H9 (cell line): ENCODE data around the gene NAA25. TPM values are rescaled to one million over a fixed set of nuclear protein-coding genes. Genes with fewer than 3 reads are reported as not detected.

Experiments
- DNase-seq: peaks from one replicate; pipeline ENCODE4 v3.0.0-alpha.2; 2017
- H2AFZ ChIP-seq: one replicate; pipeline ENCODE4 v1.6.1; 2013; ENCODE audit warnings: mild to moderate bottlenecking, low read length, control low read depth, moderate library complexity
- H2AK5ac ChIP-seq: 2 replicates; pipeline ENCODE4 v1.6.1; 2013; ENCODE audit warnings: low read length, control low read depth, mixed read lengths; ENCODE audit not compliant: insufficient read length
- H2BK120ac ChIP-seq: one replicate; pipeline ENCODE4 v1.6.1; 2013; ENCODE audit warnings: low read depth, mild to moderate bottlenecking, low read length, control low read depth, inconsistent platforms; ENCODE audit not compliant: poor library complexity, severe bottlenecking
- H2BK12ac ChIP-seq: 2 replicates; pipeline ENCODE4 v1.6.1; 2013; ENCODE audit warnings: low read length, control low read depth, mixed read lengths, low read depth; ENCODE audit not compliant: insufficient read length
- H2BK15ac ChIP-seq: 2 replicates; pipeline ENCODE4 v1.6.1; 2013; ENCODE audit warnings: low read depth, low read length, control low read depth
- H2BK20ac ChIP-seq: one replicate; pipeline ENCODE4 v1.6.1; 2013; ENCODE audit warnings: low read depth, mild to moderate bottlenecking, low read length, control low read depth, inconsistent platforms; ENCODE audit not compliant: poor library complexity, severe bottlenecking
- H2BK5ac ChIP-seq: 2 replicates; pipeline ENCODE4 v1.6.1; 2013; ENCODE audit warnings: low read length, control low read depth, mixed read lengths; ENCODE audit not compliant: insufficient read length
- H3K14ac ChIP-seq: 2 replicates; pipeline ENCODE4 v1.6.1; 2013; ENCODE audit warnings: low read length, control low read depth; ENCODE audit not compliant: insufficient read depth
- H3K18ac ChIP-seq: 2 replicates; pipeline ENCODE4 v1.6.1; 2013; ENCODE audit warnings: low read depth, mild to moderate bottlenecking, mixed read lengths, low read length, control low read depth; ENCODE audit not compliant: insufficient read length
- H3K23ac ChIP-seq: 2 replicates; pipeline ENCODE4 v1.6.1; 2013; ENCODE audit warnings: low read length, control low read depth, mixed read lengths, low read depth; ENCODE audit not compliant: insufficient read length
- H3K23me2 ChIP-seq: 2 replicates; pipeline ENCODE4 v1.6.1; 2013; ENCODE audit warnings: low read depth, mild to moderate bottlenecking, mixed read lengths, low read length, control low read depth; ENCODE audit not compliant: insufficient read length, poor library complexity, severe bottlenecking
- H3K27ac ChIP-seq: 2 replicates; pipeline ENCODE4 v1.5.1; 2013; ENCODE audit warnings: low read length, control low read depth, mixed read lengths, low read depth; ENCODE audit not compliant: insufficient read length
- H3K27me3 ChIP-seq: 2 replicates; pipeline ENCODE4 v1.6.1; 2013; ENCODE audit warnings: low read length, control low read depth, inconsistent platforms; ENCODE audit not compliant: insufficient read depth
- H3K4ac ChIP-seq: 2 replicates; pipeline ENCODE4 v1.6.1; 2013; ENCODE audit warnings: low read depth, mild to moderate bottlenecking, control low read depth, inconsistent platforms, low read length, moderate library complexity
- H3K4me1 ChIP-seq: 2 replicates; pipeline ENCODE4 v1.6.1; 2013; ENCODE audit warnings: low read length, control low read depth, inconsistent platforms; ENCODE audit not compliant: insufficient read depth
- H3K4me2 ChIP-seq: 2 replicates; pipeline ENCODE4 v1.6.1; 2013; ENCODE audit warnings: low read length, control low read depth, mixed read lengths; ENCODE audit not compliant: insufficient read length, insufficient read depth
- H3K56ac ChIP-seq: 2 replicates; pipeline ENCODE4 v1.6.1; 2013; ENCODE audit warnings: low read depth, mild to moderate bottlenecking, mixed read lengths, low read length, control low read depth; ENCODE audit not compliant: insufficient read length
- H3K79me1 ChIP-seq: 2 replicates; pipeline ENCODE4 v1.6.1; 2013; ENCODE audit warnings: low read depth, mild to moderate bottlenecking, moderate library complexity, low read length, control low read depth, inconsistent platforms; ENCODE audit not compliant: insufficient read depth, poor library complexity, severe bottlenecking
- H3K79me2 ChIP-seq: 2 replicates; pipeline ENCODE4 v1.6.1; 2013; ENCODE audit warnings: low read length, control low read depth, inconsistent platforms; ENCODE audit not compliant: insufficient read depth
- H3K9ac ChIP-seq: 2 replicates; pipeline ENCODE4 v1.6.1; 2013; ENCODE audit warnings: low read length, control low read depth, mixed read lengths; ENCODE audit not compliant: insufficient read length; ENCODE audit errors: extremely low read depth
- H3K9me3 ChIP-seq: one replicate; pipeline ENCODE4 v1.6.1; 2013; ENCODE audit warnings: low read depth, low read length, inconsistent platforms; ENCODE audit not compliant: control insufficient read depth
- H3T11ph ChIP-seq: one replicate; pipeline ENCODE4 v1.6.1; 2013; ENCODE audit warnings: mild to moderate bottlenecking, low read length, control low read depth, inconsistent platforms
- H4K20me1 ChIP-seq: one replicate; pipeline ENCODE4 v1.6.1; 2013; ENCODE audit not compliant: control insufficient read depth, insufficient read length, insufficient read depth
- H4K5ac ChIP-seq: 2 replicates; pipeline ENCODE4 v1.6.1; 2013; ENCODE audit warnings: low read depth, mild to moderate bottlenecking, mixed read lengths, low read length, control low read depth; ENCODE audit not compliant: insufficient read length
- H4K8ac ChIP-seq: replicated peaks from 2 replicates; pipeline ENCODE4 v1.6.1; 2013; ENCODE audit warnings: low read length, control low read depth, mixed read lengths, low read depth; ENCODE audit not compliant: insufficient read length
- H4K91ac ChIP-seq: 2 replicates; pipeline ENCODE4 v1.6.1; 2013; ENCODE audit warnings: low read depth, mild to moderate bottlenecking, moderate library complexity, mixed read lengths, low read length, control low read depth; ENCODE audit not compliant: insufficient read length
- H3K27ac Mint-ChIP-seq, 3 experiments: 2 replicates in 2 of 3; 3 replicates in 1 of 3; pipeline ENCODE4 v1.8.0; 2020 to 2021; ENCODE audit warnings: mixed read lengths in 3 of 3, mild to moderate bottlenecking in 1 of 3, moderate library complexity in 1 of 3
- H3K27me3 Mint-ChIP-seq: 2 replicates; pipeline ENCODE4 v1.8.0; 2021; ENCODE audit warnings: low read depth, mild to moderate bottlenecking, moderate library complexity, mixed read lengths
- H3K36me3 Mint-ChIP-seq, 3 experiments: 2 replicates in 2 of 3; 3 replicates in 1 of 3; pipeline ENCODE4 v1.8.0; 2020 to 2021; ENCODE audit warnings: low read depth in 3 of 3, mixed read lengths in 3 of 3; ENCODE audit not compliant: insufficient read depth in 1 of 3
- H3K4me1 Mint-ChIP-seq, 2 experiments: 2 replicates each; pipeline ENCODE4 v1.8.0; 2020; ENCODE audit warnings: mixed read lengths in 2 of 2
- H3K4me3 Mint-ChIP-seq, 2 experiments: 2 replicates in 1 of 2; 3 replicates in 1 of 2; pipeline ENCODE4 v1.8.0; 2020 to 2021; ENCODE audit warnings: mild to moderate bottlenecking in 2 of 2, mixed read lengths in 2 of 2, moderate library complexity in 1 of 2
- H3K9me3 Mint-ChIP-seq, 2 experiments: 2 replicates in 1 of 2; 3 replicates in 1 of 2; pipeline ENCODE4 v1.8.0; 2020; ENCODE audit warnings: mild to moderate bottlenecking in 2 of 2, mixed read lengths in 2 of 2, moderate library complexity in 1 of 2
- CTCF ChIP-seq: fragments of 200-600 bp; sonication (generic); conservative IDR thresholded peaks from 3 replicates; pipeline ENCODE4 v1.8.0; 2021; ENCODE audit warnings: antibody characterized with exemption, mild to moderate bottlenecking
- WGBS: extraction: QIAGEN DNeasy Blood & Tissue Kit; methylation state at CpG from one replicate; pipeline ENCODE4 v1.1.7; 2013; ENCODE audit warnings: missing lambda C conversion rate, low lambda C conversion rate, mixed read lengths; ENCODE audit not compliant: insufficient read length; ENCODE audit errors: extremely low coverage; 5-methylcytosine and 5-hydroxymethylcytosine counted together
- total RNA-seq: library from RNA; stranded (reverse); gene quantifications from 2 replicates; pipeline ENCODE4 v1.2.1, GENCODE V29; 2021

Gene NAA25
- total RNA-seq, 1 experiment from 2014 or later, result 57.1 TPM

DNA sequence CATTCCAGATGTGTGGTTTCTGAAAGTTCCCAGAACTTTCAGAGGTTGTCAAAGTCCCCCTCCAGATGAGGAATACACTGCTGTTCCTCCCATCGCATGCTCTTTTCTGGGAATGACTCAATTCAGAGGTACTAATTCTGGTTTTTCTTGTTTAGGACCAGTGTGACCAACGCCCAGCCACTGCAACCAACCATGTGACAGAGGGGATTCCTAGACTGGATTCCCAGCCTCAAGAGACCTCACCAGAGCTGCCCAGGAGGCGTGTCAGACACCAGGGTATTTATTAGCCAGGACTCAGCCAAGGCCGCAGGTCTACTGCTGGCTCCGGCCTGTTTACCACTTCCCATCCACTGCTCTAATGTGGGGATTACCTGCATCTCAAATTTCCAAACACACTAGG, 41.0 kb upstream of the NAA25 start:
- no peak overlapping the region for H3K23ac ChIP-seq
- no peak overlapping the region for H4K8ac ChIP-seq
- no peaks in the 10 kb centered on the region for H3K79me1 ChIP-seq
- H3K79me2 ChIP-seq, result no peaks in the 10 kb centered on the region
- H3K27ac Mint-ChIP-seq, result no peak overlapping the region
- H3K27ac ChIP-seq, result no peak overlapping the region
- no peak overlapping the region for H3K56ac ChIP-seq
- no peak overlapping the region for H3K9ac ChIP-seq
- no peak for DNase-seq
- no peak overlapping the region for H3K4ac ChIP-seq
- H3K14ac ChIP-seq, result no peak overlapping the region
- H3K9me3 Mint-ChIP-seq, result no peaks in the 10 kb centered on the region; a peak in 1 of 5 replicates
- WGBS, result no CpG with 5 or more reads among the region's 5 CpGs
- no peaks in the 10 kb centered on the region for H3K27me3 ChIP-seq
- H2BK20ac ChIP-seq, result no peak overlapping the region
- H2BK15ac ChIP-seq, result no peak overlapping the region
- no peak overlapping the region for H2BK120ac ChIP-seq
- H2BK12ac ChIP-seq, result no peak overlapping the region
- H3K36me3 Mint-ChIP-seq, result peaks cover 40 to 76% (median 65%) of the 10 kb centered on the region in 3 experiments; a peak in 6 of 7 replicates
- H2AK5ac ChIP-seq, result no peak overlapping the region
- H2BK5ac ChIP-seq, result no peak overlapping the region
- H4K5ac ChIP-seq, result no peak overlapping the region
- H3K27me3 Mint-ChIP-seq, result no peaks in the 10 kb centered on the region
- H4K20me1 ChIP-seq, result no peaks in the 10 kb centered on the region
- no peak overlapping the region for H3K18ac ChIP-seq
- no peak overlapping the region for H3K4me3 Mint-ChIP-seq
- H3K4me1 ChIP-seq, result no peaks in the 10 kb centered on the region
- no peaks in the 10 kb centered on the region for H3K23me2 ChIP-seq
- no peak overlapping the region for H3T11ph ChIP-seq
- no peak overlapping the region for H4K91ac ChIP-seq
- no peaks in the 10 kb centered on the region for H3K4me1 Mint-ChIP-seq
- H3K4me2 ChIP-seq, result no peak overlapping the region
- H3K9me3 ChIP-seq, result no peaks in the 10 kb centered on the region
- no peak for TF ChIP-seq CTCF
- H2AFZ ChIP-seq, result no peak overlapping the region
